Kasumi-1 (cell line): ENCODE measurements around the gene RHBDD2.
A peak's percentile ranks its signal among the peaks of the same experiment; 100 is the strongest.
"Not testable (repeated sequence)": the region's sequence is repeated elsewhere in the genome, so short reads cannot be mapped to it uniquely, and the experiment has no call there.

Experiments used
- DNase-seq, 2 experiments: peaks; one replicate each; lab custom pipeline; 2025; lab: John Stamatoyannopoulos, UW

Gene RHBDD2

GRCh38 chr7:75878769-75879611, at the start of gene RHBDD2:
Gene RHBDD2 (plus strand): TSS chr7:75879034. CDS start chr7:75879083, 49 bp downstream.
- DNase-seq: peak; percentile 81 to 88

DNA sequence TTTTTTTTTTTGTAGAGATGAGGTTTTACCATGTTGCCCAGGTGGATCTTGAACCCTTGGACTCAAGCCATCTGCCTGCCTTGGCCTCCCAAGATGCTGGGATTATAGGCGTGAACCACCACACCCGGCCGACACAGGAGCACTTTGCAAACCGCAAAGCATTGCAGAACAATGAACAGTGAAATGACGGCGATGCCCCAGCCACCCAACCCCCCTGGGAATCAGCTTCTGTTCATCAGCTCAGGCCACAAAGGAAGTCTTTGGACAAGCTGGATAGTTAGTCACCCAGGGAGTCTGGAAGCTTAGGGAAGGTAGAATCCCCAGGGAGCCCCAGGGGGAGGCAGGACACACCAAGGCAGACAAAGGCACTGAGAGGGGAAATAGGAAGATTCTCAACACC, 49.2 kb upstream of the RHBDD2 start:
- not testable (repeated sequence) for DNase-seq

DNA sequence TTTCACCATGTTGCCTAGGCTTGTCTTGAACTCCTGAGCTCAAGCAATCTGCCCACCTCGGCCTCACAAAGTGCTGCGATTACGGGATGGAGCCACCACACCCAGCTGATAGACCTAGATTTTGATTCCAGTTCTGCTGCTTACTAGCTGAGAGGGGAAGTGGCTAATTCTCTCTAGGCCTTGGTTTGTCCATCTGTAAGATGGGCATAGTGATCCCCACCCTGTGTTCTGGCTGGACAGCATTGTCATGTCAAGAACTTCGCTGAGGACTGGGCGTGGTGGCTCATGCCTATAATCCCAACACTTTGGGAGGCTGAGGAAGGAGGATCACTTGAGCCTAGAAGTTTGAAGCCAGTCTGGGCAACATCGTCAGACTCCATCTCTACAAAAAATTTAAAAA, 47.9 kb upstream of the RHBDD2 start:
- no peak for DNase-seq

DNA sequence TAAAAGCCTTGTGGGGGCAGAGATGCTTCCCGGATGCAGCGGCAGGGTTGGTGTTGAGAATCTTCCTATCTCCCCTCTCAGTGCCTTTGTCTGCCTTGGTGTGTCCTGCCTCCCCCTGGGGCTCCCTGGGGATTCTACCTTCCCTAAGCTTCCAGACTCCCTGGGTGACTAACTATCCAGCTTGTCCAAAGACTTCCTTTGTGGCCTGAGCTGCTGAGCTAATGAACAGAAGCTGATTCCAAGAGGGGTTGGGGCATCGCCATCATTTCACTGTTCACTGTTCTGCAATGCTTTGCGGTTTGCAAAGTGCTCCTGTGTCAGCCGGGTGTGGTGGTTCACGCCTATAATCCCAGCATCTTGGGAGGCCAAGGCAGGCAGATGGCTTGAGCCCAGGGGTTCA, 45.2 kb upstream of the RHBDD2 start:
- not testable (repeated sequence) for DNase-seq

GRCh38 chr7:75835688-75836285, 43.0 kb upstream of the RHBDD2 start:
- no peak for DNase-seq

- DNase-seq: no peak
These were observed 42.0 kb upstream of the RHBDD2 start for GRCh38 chr7:75836798-75837197.

DNA sequence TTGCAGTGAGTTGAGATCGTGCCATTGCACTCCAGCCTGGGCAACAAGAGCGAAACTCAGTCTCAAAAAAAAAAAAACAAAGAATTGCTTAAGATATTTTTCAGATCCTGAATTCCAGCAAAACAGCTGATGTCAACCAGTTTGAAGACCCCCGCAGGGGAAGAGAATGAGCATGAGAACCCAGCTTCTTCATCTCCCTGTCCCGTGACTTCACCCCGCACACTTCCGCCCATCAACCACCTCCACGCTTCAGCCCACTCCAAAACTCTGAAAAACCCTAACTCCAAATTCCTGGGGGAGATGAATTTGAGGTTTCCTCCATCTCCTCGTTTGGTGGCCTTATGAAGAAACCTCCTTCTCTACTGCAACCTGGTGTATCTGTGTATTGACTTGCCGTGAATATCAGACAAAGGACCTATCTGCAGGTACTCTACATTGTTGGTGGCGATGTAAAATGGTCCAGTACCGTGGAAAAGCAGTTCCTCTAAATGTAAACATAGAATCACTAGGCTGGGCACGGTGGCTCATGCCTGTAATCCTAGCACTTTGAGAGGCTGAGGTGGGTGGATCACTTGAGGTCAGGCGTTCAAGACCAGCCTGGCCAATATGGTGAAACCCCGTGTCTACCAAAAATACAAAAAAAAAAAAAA, 40.4 kb upstream of the RHBDD2 start:
- DNase-seq: not testable (repeated sequence)

GRCh38 chr7:75840029-75840428, 38.8 kb upstream of the RHBDD2 start:
- no peak for DNase-seq

- peak; percentile 14 to 18 for DNase-seq
These were observed 35.9 kb upstream of the RHBDD2 start for GRCh38 chr7:75842836-75843446.

DNA sequence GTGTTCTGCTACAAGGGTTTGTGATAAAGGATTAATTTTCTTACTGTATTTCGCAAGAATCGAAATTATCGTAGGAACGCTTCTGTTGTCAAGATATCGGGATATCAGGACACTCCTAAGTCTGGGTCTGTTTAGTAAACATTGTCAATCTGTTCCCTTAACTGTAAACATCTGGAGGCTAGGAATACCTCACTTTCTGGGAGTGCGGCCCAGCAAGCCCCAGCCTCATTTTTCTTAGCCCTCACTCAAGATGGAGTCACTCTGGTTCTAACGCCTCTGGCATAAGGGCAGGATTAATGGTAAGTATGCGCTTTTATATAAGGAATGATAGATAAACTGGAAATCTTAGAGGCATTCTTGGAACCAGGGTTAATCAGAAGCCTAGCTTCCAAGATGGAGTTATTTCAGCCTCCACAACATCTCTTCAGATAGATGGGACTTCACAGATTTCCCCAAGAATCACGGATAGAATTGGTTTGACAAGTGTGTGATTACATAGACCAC, 35.2 kb upstream of the RHBDD2 start:
- no peak for DNase-seq

DNA sequence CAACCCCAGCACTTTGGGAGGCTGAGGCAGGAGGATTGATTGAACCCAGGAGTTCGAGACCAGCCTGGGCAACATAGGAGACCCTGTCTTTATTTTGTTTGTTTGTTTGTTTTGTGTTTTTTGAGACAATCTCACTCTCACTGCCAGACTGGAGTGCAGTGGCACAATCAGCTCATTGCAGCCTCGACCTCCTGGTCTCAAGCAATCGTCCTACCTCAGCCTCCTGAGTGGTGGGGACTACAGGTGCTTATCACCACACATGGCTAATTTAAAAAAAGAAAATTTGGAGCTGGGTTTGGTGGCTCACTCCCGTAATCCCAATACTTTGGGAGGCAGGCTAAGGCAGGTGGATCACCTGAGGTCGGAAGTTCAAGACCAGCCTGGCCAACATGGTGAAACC, 34.7 kb upstream of the RHBDD2 start:
- no peak for DNase-seq

GRCh38 chr7:75845132-75845531, 33.7 kb upstream of the RHBDD2 start:
- not testable (repeated sequence) for DNase-seq

GRCh38 chr7:75847707-75848106, 31.1 kb upstream of the RHBDD2 start:
- DNase-seq: peak; percentile 22 to 40

- DNase-seq: no peak
These were observed 29.3 kb upstream of the RHBDD2 start for GRCh38 chr7:75849573-75849972.

- DNase-seq: peak; percentile 92 to 93
These were observed 28.6 kb upstream of the RHBDD2 start for GRCh38 chr7:75850235-75850634.

DNA sequence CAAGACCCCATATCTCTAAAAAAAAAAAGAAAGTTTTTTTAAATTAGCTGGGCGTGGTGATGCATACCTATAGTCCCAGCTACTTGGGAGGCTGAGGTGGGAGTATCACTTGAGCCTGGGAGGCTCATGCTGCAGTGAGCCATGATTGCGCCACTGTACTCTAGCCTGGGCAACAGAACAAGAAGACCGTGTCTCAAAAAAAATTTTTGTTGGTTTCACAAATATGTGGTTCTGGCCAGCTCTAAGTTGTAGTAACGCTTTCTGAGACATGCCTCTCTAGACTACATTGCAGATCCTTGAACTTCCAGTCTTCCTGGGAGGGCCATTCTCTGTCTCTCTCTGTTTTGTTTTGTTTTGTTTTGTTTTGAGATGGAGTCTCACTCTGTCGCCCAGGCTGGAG, 24.6 kb upstream of the RHBDD2 start:
- DNase-seq: no peak

DNA sequence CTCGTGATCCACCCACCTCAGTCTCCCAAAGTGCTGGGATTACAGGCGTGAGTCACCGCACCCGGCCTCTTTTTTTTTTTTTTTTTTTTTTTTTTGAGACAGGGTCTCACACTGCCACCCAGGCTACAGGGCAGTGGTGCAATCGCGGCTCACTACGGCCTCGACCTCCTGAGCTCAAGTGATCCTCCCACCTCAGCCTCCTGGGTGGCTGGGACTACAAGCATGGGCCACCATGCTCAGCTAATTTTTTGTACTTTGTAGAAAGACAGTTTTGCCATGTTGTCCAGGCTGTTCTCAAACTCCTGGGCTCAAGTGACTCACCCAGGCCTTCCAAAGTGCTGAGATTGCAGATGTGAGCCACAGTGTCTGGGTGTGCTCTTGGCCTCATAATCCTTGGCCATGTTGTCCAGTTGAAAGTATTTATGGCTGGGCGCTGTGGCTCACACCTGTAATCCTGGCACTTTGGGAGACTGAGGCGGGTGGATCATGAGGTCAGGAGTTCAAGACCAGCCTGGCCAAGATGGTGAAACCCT, 24.0 kb upstream of the RHBDD2 start:
- not testable (repeated sequence) for DNase-seq

DNA sequence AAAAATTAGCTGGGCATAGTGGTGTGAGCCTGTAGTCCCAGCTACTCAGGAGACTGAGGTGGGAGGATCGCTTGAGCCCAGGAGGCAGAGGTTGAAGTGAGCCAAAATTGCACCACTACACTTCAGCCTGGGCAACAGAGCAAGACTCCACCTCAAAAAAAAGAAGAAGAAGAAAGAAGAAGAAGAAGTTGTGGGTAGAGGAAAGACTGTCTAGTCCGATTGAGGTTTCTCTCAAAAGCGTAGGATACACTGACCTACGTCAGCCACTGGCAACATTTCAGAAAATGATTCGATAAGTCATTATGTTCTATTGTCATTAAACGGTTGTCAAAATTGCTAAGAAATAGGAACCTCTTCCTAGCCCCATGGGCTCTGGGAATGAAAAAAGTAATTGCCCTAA, 22.3 kb upstream of the RHBDD2 start:
- DNase-seq: peak; percentile 24 to 28

- DNase-seq: no peak
These were observed 20.4 kb upstream of the RHBDD2 start for GRCh38 chr7:75858410-75858809.

DNA sequence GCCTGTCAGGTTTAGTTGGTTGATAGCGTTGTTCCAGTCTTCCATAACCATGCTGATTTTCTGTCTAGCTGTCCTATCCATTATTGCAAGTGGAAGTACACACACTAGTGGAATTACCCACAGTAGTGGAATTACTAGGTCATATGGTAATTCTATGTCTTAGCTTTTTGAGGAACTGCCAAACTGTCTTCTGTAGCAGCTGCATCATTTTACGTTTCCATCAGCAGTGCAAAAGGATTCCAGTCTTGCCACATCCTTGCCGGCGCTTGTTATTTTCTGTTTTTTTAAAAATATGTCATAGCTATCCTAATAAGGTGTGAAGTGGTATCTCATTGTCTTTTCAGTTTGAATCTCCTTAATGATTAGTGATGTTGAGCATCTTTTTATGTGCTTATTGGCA, 17.2 kb upstream of the RHBDD2 start:
- no peak for DNase-seq

- not testable (repeated sequence) for DNase-seq
These were observed 14.6 kb upstream of the RHBDD2 start for GRCh38 chr7:75864251-75864650.

- no peak for DNase-seq
These were observed 12.7 kb upstream of the RHBDD2 start for GRCh38 chr7:75866114-75866488.
